Measurements from ENCODE around the gene TMEM138.

DNA sequence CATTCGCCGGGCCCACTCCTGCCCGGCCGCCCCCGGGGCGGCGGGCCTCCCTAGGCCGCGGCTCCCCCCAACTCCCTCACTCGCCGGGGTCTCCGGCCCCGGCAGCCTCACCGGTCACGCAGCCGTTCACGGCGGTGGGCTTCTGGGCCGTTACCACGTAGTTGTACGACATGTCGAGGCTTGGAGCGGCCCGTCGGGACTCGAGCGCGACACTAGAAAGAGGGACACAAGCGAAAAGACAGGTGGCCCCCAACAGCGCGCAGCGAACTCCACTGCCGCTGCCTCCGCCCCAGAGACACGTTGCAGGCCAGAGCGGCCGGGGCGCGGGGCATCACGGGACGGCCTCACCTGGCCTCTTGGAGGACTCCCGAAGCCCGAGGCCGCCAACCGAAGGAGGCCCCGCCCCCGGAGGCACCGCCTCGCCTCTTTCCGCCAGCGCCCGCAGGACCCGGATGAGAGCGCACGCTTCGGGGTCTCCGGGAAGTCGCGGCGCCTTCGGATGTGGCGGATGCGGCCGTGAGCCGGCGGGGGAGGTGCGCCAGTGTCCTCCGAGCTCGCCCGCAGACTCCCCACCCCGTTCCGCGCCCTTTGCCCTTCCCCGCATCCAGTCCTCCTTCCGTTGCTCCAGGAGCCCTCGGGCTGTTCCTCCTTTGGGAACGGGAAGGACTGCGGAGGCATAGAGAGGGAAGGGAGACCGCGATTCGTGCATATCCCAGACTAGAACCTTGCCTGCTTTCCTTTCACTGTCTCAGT lies 29.2 kb upstream of the TMEM138 start, which contains the start of the genes DDB1 and TKFC:
- peak in 3 of 4 donors; percentile 47 to 85 (median 72) for TF ChIP-seq POLR2A (IDR thresholded peaks at IDR 0.05)
- TF ChIP-seq, protein P1, sequence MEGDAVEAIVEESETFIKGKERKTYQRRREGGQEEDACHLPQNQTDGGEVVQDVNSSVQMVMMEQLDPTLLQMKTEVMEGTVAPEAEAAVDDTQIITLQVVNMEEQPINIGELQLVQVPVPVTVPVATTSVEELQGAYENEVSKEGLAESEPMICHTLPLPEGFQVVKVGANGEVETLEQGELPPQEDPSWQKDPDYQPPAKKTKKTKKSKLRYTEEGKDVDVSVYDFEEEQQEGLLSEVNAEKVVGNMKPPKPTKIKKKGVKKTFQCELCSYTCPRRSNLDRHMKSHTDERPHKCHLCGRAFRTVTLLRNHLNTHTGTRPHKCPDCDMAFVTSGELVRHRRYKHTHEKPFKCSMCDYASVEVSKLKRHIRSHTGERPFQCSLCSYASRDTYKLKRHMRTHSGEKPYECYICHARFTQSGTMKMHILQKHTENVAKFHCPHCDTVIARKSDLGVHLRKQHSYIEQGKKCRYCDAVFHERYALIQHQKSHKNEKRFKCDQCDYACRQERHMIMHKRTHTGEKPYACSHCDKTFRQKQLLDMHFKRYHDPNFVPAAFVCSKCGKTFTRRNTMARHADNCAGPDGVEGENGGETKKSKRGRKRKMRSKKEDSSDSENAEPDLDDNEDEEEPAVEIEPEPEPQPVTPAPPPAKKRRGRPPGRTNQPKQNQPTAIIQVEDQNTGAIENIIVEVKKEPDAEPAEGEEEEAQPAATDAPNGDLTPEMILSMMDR (IDR thresholded peaks at IDR 0.05): peak in 1 of 6 experiments; percentile 31
